Endothelial cell (in vitro differentiated cells): ENCODE data around the gene TBCK. TPM values are rescaled to one million over a fixed set of nuclear protein-coding genes. Genes with fewer than 3 reads are reported as not detected.

Experiments
- DNase-seq: peaks from one replicate; pipeline ENCODE4 v3.0.0; 2021; ENCODE audit warnings: low spot score
- H3K27ac Mint-ChIP-seq: one replicate; pipeline ENCODE4 v1.8.0; 2021; ENCODE audit warnings: mixed read lengths, inconsistent platforms; ENCODE audit not compliant: unreplicated experiment
- H3K27me3 Mint-ChIP-seq: one replicate; pipeline ENCODE4 v1.8.0; 2021; ENCODE audit warnings: mild to moderate bottlenecking, moderate library complexity, mixed read lengths, inconsistent platforms; ENCODE audit not compliant: unreplicated experiment
- H3K36me3 Mint-ChIP-seq: one replicate; pipeline ENCODE4 v1.8.0; 2021; ENCODE audit warnings: mild to moderate bottlenecking, low read depth, mixed read lengths, inconsistent platforms; ENCODE audit not compliant: unreplicated experiment
- H3K4me1 Mint-ChIP-seq: one replicate; pipeline ENCODE4 v1.8.0; 2021; ENCODE audit warnings: mild to moderate bottlenecking, mixed read lengths, inconsistent platforms; ENCODE audit not compliant: unreplicated experiment
- H3K4me3 Mint-ChIP-seq: one replicate; pipeline ENCODE4 v1.8.0; 2021; ENCODE audit warnings: mild to moderate bottlenecking, mixed read lengths, inconsistent platforms; ENCODE audit not compliant: unreplicated experiment
- H3K9me3 Mint-ChIP-seq: one replicate; pipeline ENCODE4 v1.8.0; 2021; ENCODE audit warnings: mixed read lengths, inconsistent platforms; ENCODE audit not compliant: unreplicated experiment
- total RNA-seq: library from RNA; stranded (reverse); fragmentation: NEBNext Ultra II Directional; extraction: Animal tissue kit (Norgen Biotek cat#: 25700); gene quantifications from one replicate; pipeline ENCODE4 v1.2.1, GENCODE V29; 2021; ENCODE audit not compliant: unreplicated experiment
- TF ChIP-seq, protein P1 (sequence below): fragments of 200-600 bp; sonication (generic); IDR thresholded peaks from one replicate; pipeline ENCODE4 v1.5.0; 2021; ENCODE audit warnings: antibody characterized with exemption; ENCODE audit not compliant: unreplicated experiment

Gene TBCK
- total RNA-seq, 1 donor from 2014 or later = 48.6 TPM

DNA sequence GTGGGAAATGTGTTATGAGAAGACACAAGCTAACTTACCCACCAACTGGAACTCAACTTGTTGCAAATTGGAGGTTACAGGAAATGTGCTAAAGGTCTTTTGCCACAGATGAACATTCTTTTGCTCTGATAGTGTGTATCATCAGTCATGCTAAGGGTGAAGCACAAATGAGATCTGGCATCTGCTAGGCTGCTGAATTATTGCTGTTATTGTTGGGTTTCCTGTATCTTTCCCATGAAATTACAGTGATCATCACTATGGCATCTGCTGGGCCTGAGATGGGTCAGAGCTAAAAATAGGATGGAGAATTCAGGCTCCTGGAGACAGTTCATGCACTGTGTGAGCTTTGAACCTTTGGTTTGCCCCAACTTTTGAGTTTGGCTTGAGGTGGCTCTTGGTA lies 296.2 kb downstream of the TBCK start:
- Mint-ChIP-seq H3K36me3 (no peaks in the 10 kb centered on the region), H3K9me3 (no peaks in the 10 kb centered on the region), H3K4me3 (no peak overlapping the region), H3K27ac (no peak overlapping the region), H3K4me1 (no peaks in the 10 kb centered on the region), H3K27me3 (peaks cover 2% of the 10 kb centered on the region)
- TF ChIP-seq, protein P1, sequence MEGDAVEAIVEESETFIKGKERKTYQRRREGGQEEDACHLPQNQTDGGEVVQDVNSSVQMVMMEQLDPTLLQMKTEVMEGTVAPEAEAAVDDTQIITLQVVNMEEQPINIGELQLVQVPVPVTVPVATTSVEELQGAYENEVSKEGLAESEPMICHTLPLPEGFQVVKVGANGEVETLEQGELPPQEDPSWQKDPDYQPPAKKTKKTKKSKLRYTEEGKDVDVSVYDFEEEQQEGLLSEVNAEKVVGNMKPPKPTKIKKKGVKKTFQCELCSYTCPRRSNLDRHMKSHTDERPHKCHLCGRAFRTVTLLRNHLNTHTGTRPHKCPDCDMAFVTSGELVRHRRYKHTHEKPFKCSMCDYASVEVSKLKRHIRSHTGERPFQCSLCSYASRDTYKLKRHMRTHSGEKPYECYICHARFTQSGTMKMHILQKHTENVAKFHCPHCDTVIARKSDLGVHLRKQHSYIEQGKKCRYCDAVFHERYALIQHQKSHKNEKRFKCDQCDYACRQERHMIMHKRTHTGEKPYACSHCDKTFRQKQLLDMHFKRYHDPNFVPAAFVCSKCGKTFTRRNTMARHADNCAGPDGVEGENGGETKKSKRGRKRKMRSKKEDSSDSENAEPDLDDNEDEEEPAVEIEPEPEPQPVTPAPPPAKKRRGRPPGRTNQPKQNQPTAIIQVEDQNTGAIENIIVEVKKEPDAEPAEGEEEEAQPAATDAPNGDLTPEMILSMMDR = no peak
- no peak for DNase-seq

DNA sequence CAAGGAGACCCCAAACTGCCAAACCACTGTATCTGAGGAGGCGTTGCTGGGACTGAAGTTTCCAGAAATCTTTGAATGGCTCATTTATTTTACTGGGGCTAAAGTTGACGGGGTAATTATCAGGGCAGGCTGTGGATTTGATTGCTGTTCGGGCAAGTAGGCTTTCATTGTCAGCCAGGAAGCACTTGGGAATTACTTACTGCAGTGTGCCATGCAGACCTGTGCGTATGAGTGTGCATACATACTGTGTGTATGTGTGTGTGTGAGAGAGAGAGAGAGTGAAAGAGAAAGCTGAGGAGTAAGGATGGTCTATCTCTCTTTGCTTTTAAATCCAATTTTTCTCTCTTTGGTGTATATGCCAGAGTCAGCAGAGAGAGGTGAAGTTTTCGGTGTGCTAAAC lies 298.0 kb downstream of the TBCK start:
- H3K27me3 Mint-ChIP-seq = peaks cover 2% of the 10 kb centered on the region
- H3K36me3 Mint-ChIP-seq = no peaks in the 10 kb centered on the region
- no peaks in the 10 kb centered on the region for H3K4me1 Mint-ChIP-seq
- H3K9me3 Mint-ChIP-seq = no peaks in the 10 kb centered on the region
- no peak overlapping the region for H3K27ac Mint-ChIP-seq
- H3K4me3 Mint-ChIP-seq = no peak overlapping the region
- TF ChIP-seq, protein P1 = no peak
- no peak for DNase-seq

GRCh38 chr4:106011387-106011786 lies 304.6 kb downstream of the TBCK start:
- Mint-ChIP-seq H3K4me3 (no peak overlapping the region), H3K27ac (no peak overlapping the region), H3K9me3 (peaks cover 5% of the 10 kb centered on the region), H3K36me3 (no peaks in the 10 kb centered on the region), H3K27me3 (no peaks in the 10 kb centered on the region), H3K4me1 (no peaks in the 10 kb centered on the region)
- no peak for DNase-seq
- TF ChIP-seq, protein P1 = no peak

DNA sequence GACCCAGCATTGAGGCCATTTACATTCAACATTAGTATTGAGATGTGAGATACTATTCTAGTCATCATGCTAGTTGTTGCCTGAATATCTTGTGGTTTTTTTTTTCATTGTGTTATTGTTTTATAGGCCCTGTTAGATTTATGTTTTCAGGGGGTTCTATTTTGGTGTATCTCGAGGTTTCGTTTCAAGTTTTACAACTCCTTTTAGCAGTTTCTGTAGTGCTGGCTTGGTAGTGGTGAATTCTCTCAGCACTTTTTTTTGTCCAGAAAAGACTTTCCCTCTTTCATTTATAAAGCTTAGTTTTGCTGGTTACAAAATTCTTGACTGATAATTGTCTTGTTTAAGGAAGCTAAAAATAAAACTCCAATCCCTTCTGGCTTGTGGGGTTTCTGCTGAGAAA lies 305.2 kb downstream of the TBCK start:
- H3K36me3 Mint-ChIP-seq = no peaks in the 10 kb centered on the region
- no peaks in the 10 kb centered on the region for H3K27me3 Mint-ChIP-seq
- no peaks in the 10 kb centered on the region for H3K4me1 Mint-ChIP-seq
- DNase-seq = no peak
- no peak overlapping the region for H3K4me3 Mint-ChIP-seq
- TF ChIP-seq, protein P1 = no peak
- no peak overlapping the region for H3K27ac Mint-ChIP-seq
- peaks cover 5% of the 10 kb centered on the region for H3K9me3 Mint-ChIP-seq

GRCh38 chr4:106002994-106003393 lies 313.0 kb downstream of the TBCK start:
- DNase-seq = no peak
- no peaks in the 10 kb centered on the region for H3K36me3 Mint-ChIP-seq
- H3K27ac Mint-ChIP-seq = no peak overlapping the region
- TF ChIP-seq, protein P1 = no peak
- H3K9me3 Mint-ChIP-seq = no peaks in the 10 kb centered on the region
- H3K4me3 Mint-ChIP-seq = no peak overlapping the region
- no peaks in the 10 kb centered on the region for H3K4me1 Mint-ChIP-seq
- no peaks in the 10 kb centered on the region for H3K27me3 Mint-ChIP-seq
